IMR-90 (cell line): ENCODE measurements around the gene SPEF2. TPM values are rescaled to one million over a fixed set of nuclear protein-coding genes. Genes with fewer than 3 reads are reported as not detected.

ENCODE experiments used
- ATAC-seq: fragments of 200-7000 bp; cut with Tn5 transposase; 2 replicates; pipeline ENCODE4 v1.9.1; 2020; ENCODE audit warnings: low read depth, mild to moderate bottlenecking, moderate library complexity
- BruUV-seq: library from RNA; stranded (reverse); fragments of 400-500 nt; replicated peaks from 2 replicates; lab custom pipeline; 2021; lab: Mats Ljungman, UMichigan
- CTCF ChIA-PET: fragments of 300-600 bp; formaldehyde crosslinking; extraction: SDS; loops from one replicate; lab custom pipeline; 2021; ENCODE audit warnings: antibody characterized with exemption; lab: Yijun Ruan, JAX
- POLR2A ChIA-PET: fragments of 300-600 bp; sonication (Branson Sonifier 250); formaldehyde crosslinking; loops from one replicate; lab custom pipeline; 2022; ENCODE audit warnings: antibody characterized with exemption; ENCODE audit not compliant: unreplicated experiment; lab: Charles Lee
- DNase-seq: peaks from one replicate; pipeline ENCODE4 v3.0.0; 2013
- H2AFZ ChIP-seq: replicated peaks from 2 replicates; pipeline ENCODE3; 2013; ENCODE audit warnings: low read length, mild to moderate bottlenecking; ENCODE audit not compliant: poor library complexity
- H2AK5ac ChIP-seq: 2 replicates; pipeline ENCODE4 v1.6.1; 2013; ENCODE audit warnings: low read depth, low read length, inconsistent platforms
- H2AK9ac ChIP-seq: replicated peaks from 2 replicates; pipeline ENCODE3; 2013; ENCODE audit warnings: mild to moderate bottlenecking, low read depth, low read length, moderate library complexity; ENCODE audit not compliant: poor library complexity
- H2BK120ac ChIP-seq: 2 replicates; pipeline ENCODE4 v1.6.1; 2013; ENCODE audit warnings: low read depth, low read length, inconsistent platforms
- H2BK15ac ChIP-seq: 3 replicates; pipeline ENCODE4 v1.6.1; 2013; ENCODE audit warnings: low read depth, low read length, inconsistent platforms
- H2BK20ac ChIP-seq: 2 replicates; pipeline ENCODE4 v1.6.1; 2013; ENCODE audit warnings: low read depth, mild to moderate bottlenecking, inconsistent platforms, low read length, moderate library complexity
- H2BK5ac ChIP-seq: 2 replicates; pipeline ENCODE4 v1.6.1; 2013; ENCODE audit warnings: mild to moderate bottlenecking, low read depth, low read length, inconsistent platforms; ENCODE audit not compliant: poor library complexity, severe bottlenecking
- H3K14ac ChIP-seq: replicated peaks from 2 replicates; pipeline ENCODE4 v1.6.1; 2013; ENCODE audit warnings: low read depth, low read length, inconsistent platforms
- H3K18ac ChIP-seq: 2 replicates; pipeline ENCODE4 v1.6.1; 2013; ENCODE audit warnings: low read depth, low read length, control low read depth
- H3K23ac ChIP-seq: 2 replicates; pipeline ENCODE4 v1.6.1; 2013; ENCODE audit warnings: low read depth, low read length, inconsistent platforms
- H3K27ac ChIP-seq: 2 replicates; pipeline ENCODE4 v1.5.1; 2013; ENCODE audit warnings: mild to moderate bottlenecking, control low read depth, low read length; ENCODE audit not compliant: insufficient read depth
- H3K27me3 ChIP-seq: 2 replicates; pipeline ENCODE4 v1.6.1; 2013; ENCODE audit warnings: low read length; ENCODE audit not compliant: control insufficient read depth, insufficient read depth
- H3K36me3 ChIP-seq: 2 replicates; pipeline ENCODE4 v1.6.1; 2013; ENCODE audit warnings: low read length, mixed read lengths; ENCODE audit not compliant: control insufficient read depth, insufficient read depth
- H3K4ac ChIP-seq: 2 replicates; pipeline ENCODE4 v1.6.1; 2013; ENCODE audit warnings: low read depth, low read length, inconsistent platforms
- H3K4me1 ChIP-seq: 2 replicates; pipeline ENCODE4 v1.6.1; 2013; ENCODE audit warnings: low read length, mixed read lengths; ENCODE audit not compliant: control insufficient read depth, insufficient read depth
- H3K4me2 ChIP-seq: 2 replicates; pipeline ENCODE4 v1.6.1; 2013; ENCODE audit warnings: low read depth, mild to moderate bottlenecking, control low read depth, low read length, moderate library complexity
- H3K4me3 ChIP-seq: 2 replicates; pipeline ENCODE4 v1.5.1; 2013; ENCODE audit warnings: low read depth, mild to moderate bottlenecking, control low read depth, low read length, moderate library complexity; ENCODE audit not compliant: insufficient read depth
- H3K56ac ChIP-seq: 2 replicates; pipeline ENCODE4 v1.6.1; 2013; ENCODE audit warnings: low read length, inconsistent platforms; ENCODE audit not compliant: insufficient read depth; ENCODE audit errors: extremely low read depth
- H3K79me1 ChIP-seq, 2 experiments: 2 replicates each; pipeline ENCODE4 v1.6.1; 2013; ENCODE audit warnings: low read length in 2 of 2, inconsistent platforms in 1 of 2, low read depth in 1 of 2
- H3K9ac ChIP-seq: 2 replicates; pipeline ENCODE4 v1.6.1; 2013; ENCODE audit warnings: low read depth, low read length, control low read depth
- H3K9me1 ChIP-seq: 2 replicates; pipeline ENCODE4 v1.6.1; 2013; ENCODE audit warnings: low read length, inconsistent platforms; ENCODE audit not compliant: insufficient read depth
- H3K9me3 ChIP-seq: 2 replicates; pipeline ENCODE4 v1.6.1; 2013; ENCODE audit warnings: low read length; ENCODE audit not compliant: control insufficient read depth, insufficient read depth
- H4K20me1 ChIP-seq: 2 replicates; pipeline ENCODE4 v1.6.1; 2013; ENCODE audit warnings: low read length, inconsistent platforms; ENCODE audit not compliant: insufficient read depth
- H4K5ac ChIP-seq: 2 replicates; pipeline ENCODE4 v1.6.1; 2013; ENCODE audit warnings: mild to moderate bottlenecking, low read depth, low read length, control low read depth
- H4K8ac ChIP-seq, 2 experiments: 2 replicates each; pipeline ENCODE4 v1.6.1; 2013; ENCODE audit warnings: low read depth in 2 of 2, low read length in 2 of 2, control low read depth in 1 of 2, inconsistent platforms in 1 of 2
- H4K91ac ChIP-seq: 2 replicates; pipeline ENCODE4 v1.6.1; 2013; ENCODE audit warnings: low read depth, low read length, inconsistent platforms; ENCODE audit not compliant: insufficient read depth
- BHLHE40 ChIP-seq: fragments of 150-350 bp; IDR thresholded peaks from 2 replicates; pipeline ENCODE4 v1.6.1; 2016; ENCODE audit warnings: mild to moderate bottlenecking, low read depth, low read length
- CEBPB ChIP-seq: IDR thresholded peaks from 2 replicates; pipeline ENCODE4 v1.6.1; 2012; ENCODE audit warnings: low read depth, low read length, improper control_type of control experiment
- CTCF ChIP-seq: conservative IDR thresholded peaks from 2 replicates; pipeline ENCODE4 v1.5.1; 2012; ENCODE audit warnings: mild to moderate bottlenecking, low read depth, low read length, improper control_type of control experiment
- FOS ChIP-seq: fragments of 150-350 bp; IDR thresholded peaks from 2 replicates; pipeline ENCODE4 v1.6.1; 2016; ENCODE audit warnings: low read depth, low read length
- MAZ ChIP-seq: IDR thresholded peaks from 2 replicates; pipeline ENCODE4 v1.6.1; 2012; ENCODE audit warnings: low read depth, mild to moderate bottlenecking, low read length, improper control_type of control experiment, moderate library complexity, borderline replicate concordance
- MXI1 ChIP-seq: IDR thresholded peaks from 2 replicates; pipeline ENCODE4 v1.6.1; 2012; ENCODE audit warnings: low read depth, mild to moderate bottlenecking, low read length, moderate library complexity, borderline replicate concordance
- NFE2L2 ChIP-seq: fragments of 150-350 bp; IDR thresholded peaks from 2 replicates; pipeline ENCODE4 v1.6.1; 2016; ENCODE audit warnings: low read depth, mild to moderate bottlenecking, low read length
- RAD21 ChIP-seq: IDR thresholded peaks from 2 replicates; pipeline ENCODE4 v1.6.1; 2012; ENCODE audit warnings: low read length, improper control_type of control experiment
- USF2 ChIP-seq: fragments of 150-350 bp; IDR thresholded peaks from 2 replicates; pipeline ENCODE4 v1.6.1; 2017; ENCODE audit warnings: mild to moderate bottlenecking, antibody characterized with exemption, low read length, low read depth
- dilution Hi-C: fragments of 300-500 bp; cut with HindIII; formaldehyde crosslinking; loops from one replicate; pipeline ENCODE4 v1.14.3; 2018; ENCODE audit warnings: low sequenced_read_pairs; ENCODE audit not compliant: unreplicated experiment
- in situ Hi-C: fragments of 300-500 bp; cut with MboI; formaldehyde crosslinking; loops from 3 replicates; pipeline ENCODE4 v1.14.3; 2019; ENCODE audit warnings: low sequenced_read_pairs, inconsistent platforms, mixed read lengths
- intact Hi-C: fragments of 100-400 bp; cut with micrococcal nuclease; formaldehyde crosslinking; loops from 2 replicates; pipeline ENCODE4 v1.10.0; 2022
- polyA plus RNA-seq, 3 experiments: library from polyadenylated mRNA; depleted of rRNA; stranded (reverse); fragments of >200 nt; gene quantifications; 2 replicates each; pipeline ENCODE4 v1.2.3, GENCODE V29; 2012; ENCODE audit warnings: low replicate concordance in 1 of 3
- total RNA-seq: library from RNA; depleted of rRNA; stranded (reverse); fragments of >200 nt; gene quantifications from 2 replicates; pipeline ENCODE4 v1.2.3, GENCODE V29; 2012

Gene SPEF2
- total and polyA plus RNA-seq, 2 of the 4 experiments (the other 2 are of a cell fraction) = 1.7 to 2.3 TPM

- TF ChIP-seq CEBPB = no peak
- TF ChIP-seq FOS = no peak
Measured at GRCh38 chr5:35651002-35651756, 33.5 kb downstream of the SPEF2 start (continued).

GRCh38 chr5:35656721-35657120 lies 39.1 kb downstream of the SPEF2 start:
- H3K23ac ChIP-seq = no peak overlapping the region
- H3K27me3 ChIP-seq = no peaks in the 10 kb centered on the region
- H3K36me3 ChIP-seq = no peaks in the 10 kb centered on the region
- H3K4me1 ChIP-seq = peaks cover 2% of the 10 kb centered on the region; the same call in 1 of the 2 replicates
- H3K4ac ChIP-seq = no peak overlapping the region
- H3K9me3 ChIP-seq = no peaks in the 10 kb centered on the region
- H4K91ac ChIP-seq = no peak overlapping the region
- peak overlapping the region; percentile 37; the same call in 1 of the 2 replicates for H4K5ac ChIP-seq
- in situ Hi-C loops (loop anchor here (5.0 kb wide), 1 partner anchor 266 kb away; no protein-coding TSS in a partner anchor), intact Hi-C loops (loop anchor here (2.0 to 5.0 kb wide), 2 partner anchors 116 to 262 kb away; no protein-coding TSS in a partner anchor), dilution Hi-C loops (no loop called here)
- no peak overlapping the region for H3K56ac ChIP-seq
- H3K14ac ChIP-seq = no peak overlapping the region
- peak; percentile 75 for DNase-seq
- H3K4me2 ChIP-seq = no peak overlapping the region
- no peaks in the 10 kb centered on the region for H3K79me1 ChIP-seq
- H2AFZ ChIP-seq = peak overlapping the region; percentile 4
- no peak overlapping the region for H2AK5ac ChIP-seq
- BruUV-seq = no TSS peak
- H3K9me1 ChIP-seq = no peaks in the 10 kb centered on the region
- H3K18ac ChIP-seq = peak overlapping the region; percentile 70; the same call in 1 of the 2 replicates
- no peak overlapping the region for H2AK9ac ChIP-seq
- no peaks in the 10 kb centered on the region for H4K20me1 ChIP-seq
- H3K9ac ChIP-seq = no peak overlapping the region
- H2BK120ac ChIP-seq = peak overlapping the region; percentile 32
- H2BK5ac ChIP-seq = peak overlapping the region; percentile 76
- CTCF ChIA-PET = interaction anchor here (1.0 kb wide), 1 partner anchor 270 kb away, joined by 4 read pairs; no protein-coding TSS in a partner anchor
- POLR2A ChIA-PET = no interaction called here
- TF ChIP-seq CTCF = no peak
- TF ChIP-seq MAZ = peak; percentile 45; the same call in 1 of the 2 replicates
- no peak for TF ChIP-seq BHLHE40
- TF ChIP-seq MXI1 = no peak
- TF ChIP-seq USF2 = no peak
- TF ChIP-seq NFE2L2 = no peak
- no peak for TF ChIP-seq RAD21
- H2BK20ac ChIP-seq = peak overlapping the region; percentile 13
- H3K27ac ChIP-seq = no peak overlapping the region
- ATAC-seq = peak; percentile 98
- no peak overlapping the region for H3K4me3 ChIP-seq
- no peak overlapping the region for H2BK15ac ChIP-seq
- H4K8ac ChIP-seq = peak overlapping the region in 1 of 2 experiments; percentile 10; a peak in 1 of 4 replicates
